SK-N-SH (cell line): ENCODE measurements around the gene CCDC187.

Experiments used
- CHD2 ChIP-seq: fragments of 150-350 bp; IDR thresholded peaks from 2 replicates; pipeline ENCODE4 v1.6.1; 2018; ENCODE audit warnings: low read length; ENCODE audit not compliant: partially characterized antibody
- CTCF ChIP-seq: fragments of 200-600 bp; sonication (generic); IDR thresholded peaks from 2 replicates; pipeline ENCODE4 v1.6.1; 2017; ENCODE audit warnings: antibody characterized with exemption, mild to moderate bottlenecking, moderate library complexity
- EP300 ChIP-seq, 2 experiments: IDR thresholded peaks; 2 replicates each; pipeline versions ENCODE4 v1.4.0 to v1.6.1; 2012; ENCODE audit warnings: borderline replicate concordance in 1 of 2, low read depth in 1 of 2, low read length in 1 of 2
- GABPA ChIP-seq: IDR thresholded peaks from 2 replicates; pipeline ENCODE4 v1.4.0; 2012; ENCODE audit warnings: low read depth, mild to moderate bottlenecking
- GATA2 ChIP-seq: sonication (generic); formaldehyde crosslinking; IDR thresholded peaks from 2 replicates; pipeline ENCODE4 v1.5.0; 2020; ENCODE audit warnings: mild to moderate bottlenecking, missing genetic modification reagents
- JUND ChIP-seq: IDR thresholded peaks from 2 replicates; pipeline ENCODE4 v1.4.0; 2012
- POLR2AphosphoS5 ChIP-seq: IDR thresholded peaks from 2 replicates; pipeline ENCODE4 v1.6.1; 2012; ENCODE audit warnings: low read depth, low read length
- SMC3 ChIP-seq: IDR thresholded peaks from 2 replicates; pipeline ENCODE4 v1.6.1; 2012; ENCODE audit warnings: low read depth, low read length, improper control_type of control experiment
- TAF1 ChIP-seq: IDR thresholded peaks from 2 replicates; pipeline ENCODE4 v1.6.1; 2012; ENCODE audit warnings: low read depth, mild to moderate bottlenecking, low read length, moderate library complexity, borderline replicate concordance
- USF2 ChIP-seq: fragments of 150-350 bp; IDR thresholded peaks from 2 replicates; pipeline ENCODE4 v1.6.1; 2017; ENCODE audit warnings: antibody characterized with exemption, low read length, low read depth, borderline replicate concordance

GRCh38 chr9:136339958-136340310 lies 36.0 kb upstream of the CCDC187 start:
- TF ChIP-seq GATA2 (CRISPR knock-in tag) = no peak
- TF ChIP-seq JUND = no peak
- TF ChIP-seq POLR2AphosphoS5 = no peak
- TF ChIP-seq CTCF = no peak
- no peak for TF ChIP-seq USF2
- no peak for TF ChIP-seq SMC3
- TF ChIP-seq CHD2 = no peak
- TF ChIP-seq TAF1 = no peak
- TF ChIP-seq EP300 (IDR thresholded peaks at IDR 0.05; ENCODE audit: borderline replicate concordance in 1 of 2, low read depth in 1 of 2, low read length in 1 of 2) = no peak
- no peak for TF ChIP-seq GABPA
